ENCODE results near the gene LOXHD1.

GRCh38 chr18:46649071-46649862, 7.8 kb downstream of the LOXHD1 start:
- TF ChIP-seq CTCF (IDR thresholded peaks at IDR 0.05) (no peak), POLR2A (IDR thresholded peaks at IDR 0.05) (no peak)
